ENCODE measurements around the gene OLFM2. TPM values are rescaled to one million over a fixed set of nuclear protein-coding genes. Genes with fewer than 3 reads are reported as not detected.

The OLFM2 gene
- total RNA-seq, 1 experiment from 2014 or later, result 19.9 TPM

DNA sequence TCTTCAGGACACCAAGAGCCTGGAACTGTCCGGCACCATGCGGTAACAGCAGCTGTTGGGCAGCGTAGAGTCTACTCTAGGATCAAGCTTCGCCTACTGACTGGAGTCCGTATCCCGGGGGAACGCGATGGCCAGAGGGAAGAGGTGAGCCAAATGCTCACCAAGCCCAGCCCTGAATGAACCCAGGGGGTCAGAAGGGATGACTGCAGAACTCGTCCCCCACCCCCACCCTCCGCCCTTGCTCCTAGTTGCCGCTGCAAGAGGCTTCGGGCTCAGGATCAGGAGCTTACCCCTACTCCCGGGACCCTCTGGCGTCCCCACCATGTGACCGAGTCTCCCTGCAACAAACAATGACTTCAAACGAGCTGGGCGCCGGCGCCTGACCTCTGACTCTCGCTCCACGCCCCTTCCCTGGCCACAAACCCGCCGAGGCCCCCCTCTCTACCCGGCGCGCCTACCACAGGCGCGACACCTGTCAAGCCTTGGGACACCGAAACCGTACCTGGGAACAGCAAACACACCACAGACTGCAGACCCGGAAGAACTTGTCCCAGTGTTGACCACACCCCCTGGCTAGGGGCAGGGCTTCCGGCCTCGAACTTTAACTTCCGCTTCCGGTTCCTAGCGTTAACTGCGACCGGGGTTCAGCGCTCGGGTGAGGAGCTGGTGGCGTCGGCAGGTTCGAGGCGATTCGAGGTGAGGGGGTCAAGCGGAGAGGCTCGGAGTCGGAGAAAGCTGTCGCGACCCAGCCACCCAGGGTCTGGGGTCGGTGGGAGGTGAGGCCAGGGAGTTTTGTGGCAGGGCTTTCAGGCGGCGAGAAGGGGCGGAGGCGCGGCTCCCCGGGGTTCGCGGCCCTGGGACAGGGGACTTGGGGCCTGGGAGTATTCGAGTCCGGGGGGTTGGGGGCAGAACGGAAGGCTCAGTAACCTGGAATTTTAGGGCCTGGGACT lies 108.8 kb downstream of the OLFM2 start, which contains the start of gene UBL5:
Gene UBL5 (plus strand): TSS at position 630 of the 950 bp plus-strand sequence. CDS start 420 bp downstream, outside the sequence.
- peak within 1 kb of the TSS; percentile 99 to 100 for H3K4me3 ChIP-seq (replicated peaks in 1 of 2; ENCODE audit: low read depth in 1 of 2, low read length in 2 of 2)
- H3K79me2 ChIP-seq (ENCODE audit: insufficient read depth, low read length), result peaks cover 59% of the 10 kb centered on the region
- ATAC-seq (peak; percentile 94), DNase-seq (ENCODE audit: low read depth, low spot score) (peak; percentile 84)
- H3K9ac ChIP-seq (ENCODE audit: low read length), result peak within 1 kb of the TSS; percentile 84
- H2AFZ ChIP-seq (ENCODE audit: low read depth, low read length, poor library complexity, severe bottlenecking), result no peak within 1 kb of the TSS
- ChIA-PET RAD21 (ENCODE audit: low non-redundant PET in 1 of 2, low total read pairs in 2 of 2, uncharacterized antibody in 2 of 2, unreplicated experiment in 2 of 2) (no interaction called here), POLR2A (interaction anchor here (1.0 to 1.6 kb wide), 2 partner anchors 9 kb away, joined by 3 to 11 read pairs; partner anchors contain the start of gene FBXL12), CTCF (interaction anchor here (1.0 kb wide), 1 partner anchor 9 kb away, joined by 4 read pairs; the partner anchor contains the start of gene FBXL12)
- peak; percentile 37; the same call in 1 of the 2 replicates for TF ChIP-seq CBX3 (IDR thresholded peaks at IDR 0.05; ENCODE audit: low read depth)
- TF ChIP-seq, protein P1, sequence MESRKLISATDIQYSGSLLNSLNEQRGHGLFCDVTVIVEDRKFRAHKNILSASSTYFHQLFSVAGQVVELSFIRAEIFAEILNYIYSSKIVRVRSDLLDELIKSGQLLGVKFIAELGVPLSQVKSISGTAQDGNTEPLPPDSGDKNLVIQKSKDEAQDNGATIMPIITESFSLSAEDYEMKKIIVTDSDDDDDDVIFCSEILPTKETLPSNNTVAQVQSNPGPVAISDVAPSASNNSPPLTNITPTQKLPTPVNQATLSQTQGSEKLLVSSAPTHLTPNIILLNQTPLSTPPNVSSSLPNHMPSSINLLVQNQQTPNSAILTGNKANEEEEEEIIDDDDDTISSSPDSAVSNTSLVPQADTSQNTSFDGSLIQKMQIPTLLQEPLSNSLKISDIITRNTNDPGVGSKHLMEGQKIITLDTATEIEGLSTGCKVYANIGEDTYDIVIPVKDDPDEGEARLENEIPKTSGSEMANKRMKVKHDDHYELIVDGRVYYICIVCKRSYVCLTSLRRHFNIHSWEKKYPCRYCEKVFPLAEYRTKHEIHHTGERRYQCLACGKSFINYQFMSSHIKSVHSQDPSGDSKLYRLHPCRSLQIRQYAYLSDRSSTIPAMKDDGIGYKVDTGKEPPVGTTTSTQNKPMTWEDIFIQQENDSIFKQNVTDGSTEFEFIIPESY (IDR thresholded peaks at IDR 0.05; ENCODE audit: extremely low read depth, insufficient replicate concordance, low read length), result no peak
- TF ChIP-seq POLR2AphosphoS5 (IDR thresholded peaks at IDR 0.05; ENCODE audit: low read depth, low read length), result peak; percentile 97
- peak; percentile 82 for TF ChIP-seq POLR2A (IDR thresholded peaks at IDR 0.05; ENCODE audit: borderline replicate concordance, extremely low read depth, insufficient read depth, insufficient read length)
- peak; percentile 53 for TF ChIP-seq ZFX (IDR thresholded peaks at IDR 0.05)
- TF ChIP-seq YY1 (IDR thresholded peaks at IDR 0.05; ENCODE audit: extremely low read depth, insufficient replicate concordance, low read depth, low read length), result peak; percentile 54
- peak; percentile 90 for TF ChIP-seq ELF1 (IDR thresholded peaks at IDR 0.05; ENCODE audit: borderline replicate concordance, low read depth)
- no peak for TF ChIP-seq RAD21 (IDR thresholded peaks at IDR 0.05; ENCODE audit: low read depth)
- TF ChIP-seq EZH2 (IDR thresholded peaks at IDR 0.05), result no peak
- TF ChIP-seq, protein P2, sequence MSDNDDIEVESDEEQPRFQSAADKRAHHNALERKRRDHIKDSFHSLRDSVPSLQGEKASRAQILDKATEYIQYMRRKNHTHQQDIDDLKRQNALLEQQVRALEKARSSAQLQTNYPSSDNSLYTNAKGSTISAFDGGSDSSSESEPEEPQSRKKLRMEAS (IDR thresholded peaks at IDR 0.05), result peak; percentile 92
- TF ChIP-seq SP1 (IDR thresholded peaks at IDR 0.05; ENCODE audit: low read depth), result peak; percentile 91
- peak; percentile 96 for TF ChIP-seq SIN3A (IDR thresholded peaks at IDR 0.05; ENCODE audit: low read depth)
- peak; percentile 36; the same call in 1 of the 2 replicates for TF ChIP-seq SRF (IDR thresholded peaks at IDR 0.05; ENCODE audit: low read depth)
- TF ChIP-seq CEBPB (IDR thresholded peaks at IDR 0.05; ENCODE audit: low read depth), result no peak
- TF ChIP-seq TCF7L2 (IDR thresholded peaks at IDR 0.05; ENCODE audit: borderline replicate concordance, extremely low read depth, insufficient read depth, insufficient read length), result peak; percentile 47
- peak; percentile 56; the same call in 1 of the 2 replicates for TF ChIP-seq EGR1 (IDR thresholded peaks at IDR 0.05; ENCODE audit: low read depth)
- H3K27ac ChIP-seq (ENCODE audit: low read depth, low read length), result peak within 1 kb of the TSS; percentile 64
- H3K4me1 ChIP-seq (ENCODE audit: control insufficient read depth in 1 of 2, insufficient read depth in 2 of 2, low read length in 2 of 2), result peaks cover 5 to 10% of the 10 kb centered on the region in 2 experiments; a peak in 2 of 4 replicates
- no peaks in the 10 kb centered on the region for H3K9me3 ChIP-seq (ENCODE audit: control insufficient read depth in 1 of 2, insufficient read depth in 1 of 2, low read depth in 1 of 2, low read length in 2 of 2)
- H4K20me1 ChIP-seq (ENCODE audit: insufficient read depth), result no peaks in the 10 kb centered on the region
- peak within 1 kb of the TSS; percentile 89 for H3K4me2 ChIP-seq (ENCODE audit: low read length)
- no peaks in the 10 kb centered on the region for H3K27me3 ChIP-seq (ENCODE audit: insufficient read depth, low read length)
- no peaks in the 10 kb centered on the region for H3K9me2 ChIP-seq (ENCODE audit: insufficient read depth)
- BruUV-seq (replicated peaks), result TSS peak; percentile 85
- peaks cover 8 to 9% of the 10 kb centered on the region in 2 experiments; a peak in 3 of 4 replicates for H3K36me3 ChIP-seq (ENCODE audit: control insufficient read depth in 1 of 2, insufficient read depth in 2 of 2, low read length in 2 of 2)
- intact Hi-C loops (cut with micrococcal nuclease), result no loop called here
